HG03025 (cell line): ENCODE results near the gene HTR3B.
"Not testable (repeated sequence)": the region's sequence is repeated elsewhere in the genome, so short reads cannot be mapped to it uniquely, and the experiment has no call there.

Experiments
- ATAC-seq: cut with Tn5 transposase; IDR thresholded peaks from one replicate; pipeline ENCODE4 v1.9.1; 2021; ENCODE audit warnings: mild to moderate bottlenecking, moderate library complexity; ENCODE audit not compliant: unreplicated experiment, low FRiP score

HTR3B gene

DNA sequence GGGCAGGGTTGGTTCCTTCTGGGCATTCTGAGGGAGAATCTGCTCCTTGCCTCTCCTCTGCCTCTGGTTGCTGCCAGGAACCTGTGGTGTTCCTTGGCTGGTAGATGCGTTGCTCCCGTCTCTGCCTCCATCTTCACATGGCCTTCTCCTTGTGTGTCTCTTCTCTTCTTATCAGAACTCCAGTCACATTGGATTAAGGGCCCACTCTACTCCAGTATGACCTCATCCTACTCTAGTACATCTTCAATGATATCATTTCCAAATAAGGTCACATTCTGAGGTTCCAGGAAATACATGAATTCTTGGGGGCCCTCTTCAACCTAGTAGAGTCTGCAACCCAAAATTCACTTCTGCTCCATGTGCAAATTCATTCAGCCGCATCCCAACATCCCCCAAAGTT, 33.3 kb downstream of the HTR3B start:
- ATAC-seq, result no peak

DNA sequence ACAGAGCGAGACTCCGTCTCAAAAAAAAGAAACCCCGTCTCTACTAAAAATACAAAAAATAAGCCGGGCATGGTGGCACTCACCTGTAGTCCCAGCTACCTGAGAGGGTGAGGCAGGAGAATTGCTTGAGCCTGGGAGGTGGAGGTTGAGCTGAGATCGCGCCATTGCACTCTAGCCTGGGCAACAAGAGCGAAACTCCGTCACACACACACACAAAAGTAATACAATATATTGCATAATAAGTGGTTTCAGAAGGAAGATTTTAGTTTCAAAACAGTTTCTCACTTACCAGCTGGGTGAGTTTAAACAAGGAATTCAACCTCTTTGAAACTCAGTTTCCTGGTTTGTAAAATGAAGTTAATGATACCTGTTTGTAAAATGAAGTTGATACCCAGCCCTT, 37.7 kb downstream of the HTR3B start:
- no peak for ATAC-seq

DNA sequence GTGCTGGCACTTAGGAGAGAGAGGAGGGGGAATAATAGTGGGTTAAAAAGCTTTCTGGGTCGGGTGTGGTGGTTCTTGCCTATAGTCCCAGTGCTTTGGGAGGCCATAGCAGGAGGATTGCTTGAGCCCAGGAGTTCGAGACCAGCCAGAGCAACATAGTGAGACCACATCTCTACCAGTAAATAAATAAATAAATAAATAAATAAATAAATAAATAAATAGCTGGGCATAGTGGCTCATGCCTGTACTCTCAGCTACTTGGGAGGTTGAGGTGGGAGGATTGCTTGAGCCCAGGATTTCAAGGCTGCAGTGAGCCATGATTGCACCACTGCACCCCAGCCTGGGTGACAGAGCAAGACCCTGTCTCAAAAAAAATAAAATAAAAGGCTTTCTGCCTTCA, 41.6 kb downstream of the HTR3B start:
- ATAC-seq, result not testable (repeated sequence)

DNA sequence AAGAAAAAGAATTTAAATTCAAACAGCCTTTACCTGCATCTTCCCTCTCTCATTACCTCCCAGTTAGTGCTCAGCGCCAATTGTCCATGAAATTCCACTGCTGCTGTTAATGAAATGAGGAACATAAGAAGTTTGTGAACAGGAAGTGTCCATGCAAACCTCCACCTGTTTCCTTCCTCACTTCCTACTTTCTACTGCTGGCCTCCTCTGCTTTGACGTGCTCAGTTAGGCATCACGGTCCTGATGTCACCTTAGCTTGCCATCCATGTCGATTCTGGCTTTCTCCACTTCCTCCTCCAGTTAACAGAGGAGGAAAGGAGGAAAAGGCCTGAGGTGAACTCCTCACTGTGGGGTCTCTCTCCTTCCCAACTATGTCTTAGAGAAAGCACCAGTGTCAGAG, 43.4 kb downstream of the HTR3B start:
- ATAC-seq, result no peak

DNA sequence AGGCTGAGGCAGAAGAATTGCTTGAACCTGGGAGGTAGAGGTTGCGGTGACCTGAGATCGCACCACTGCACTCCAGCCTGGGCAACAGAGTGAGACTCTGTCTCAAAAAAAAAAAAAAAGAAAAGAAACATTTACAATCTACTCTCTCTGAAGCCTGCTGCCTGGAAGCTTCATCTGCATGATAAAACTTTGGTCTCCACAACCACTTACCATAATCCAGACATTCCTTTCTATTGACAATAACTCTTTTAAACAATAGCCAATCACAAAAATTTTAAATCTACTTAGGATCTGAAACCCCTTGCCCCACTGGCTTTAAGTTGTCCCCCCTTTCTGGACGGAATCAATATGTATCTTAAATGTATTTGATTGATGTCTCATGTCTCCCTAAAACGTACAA, 45.3 kb downstream of the HTR3B start:
- no peak for ATAC-seq

DNA sequence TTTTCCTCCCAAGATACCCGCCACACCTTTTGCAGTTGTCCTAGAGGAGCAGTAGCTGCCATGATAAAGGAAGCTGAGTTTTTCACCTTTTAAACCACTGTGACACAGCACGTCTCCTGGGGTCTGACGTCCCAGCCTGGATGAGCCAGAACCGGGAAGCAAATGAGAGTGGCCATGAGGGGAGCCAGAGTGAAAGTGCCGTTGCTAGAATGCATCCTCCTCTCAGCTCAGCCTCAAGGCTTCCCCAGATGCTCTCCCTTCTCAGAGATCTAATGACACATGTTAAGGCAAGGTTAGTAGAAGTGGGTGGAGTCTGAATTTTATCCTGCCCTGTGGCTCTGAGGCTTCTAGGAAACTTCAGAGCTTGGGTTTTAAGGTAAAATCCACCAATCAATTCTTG, 46.9 kb downstream of the HTR3B start:
- no peak for ATAC-seq

DNA sequence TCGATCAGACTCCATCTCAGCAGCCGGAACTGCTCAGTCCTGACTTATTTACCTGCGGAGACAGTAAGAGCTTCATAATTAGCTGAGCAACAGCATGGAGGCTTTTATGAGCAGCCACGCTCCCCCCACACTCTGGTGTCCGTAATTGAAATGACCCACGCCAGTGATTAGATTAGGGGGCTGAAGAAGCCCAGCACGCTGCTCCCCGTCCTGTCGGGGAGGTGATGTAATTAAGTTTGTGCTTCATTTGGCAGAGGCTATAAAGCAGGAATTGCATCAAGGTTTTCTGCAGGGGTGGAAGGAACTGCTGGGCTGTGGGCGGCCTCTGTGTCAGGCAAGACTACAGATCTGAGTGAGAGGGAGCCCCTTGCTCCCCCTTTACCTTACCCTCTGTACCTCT, 47.5 kb downstream of the HTR3B start:
- no peak for ATAC-seq

DNA sequence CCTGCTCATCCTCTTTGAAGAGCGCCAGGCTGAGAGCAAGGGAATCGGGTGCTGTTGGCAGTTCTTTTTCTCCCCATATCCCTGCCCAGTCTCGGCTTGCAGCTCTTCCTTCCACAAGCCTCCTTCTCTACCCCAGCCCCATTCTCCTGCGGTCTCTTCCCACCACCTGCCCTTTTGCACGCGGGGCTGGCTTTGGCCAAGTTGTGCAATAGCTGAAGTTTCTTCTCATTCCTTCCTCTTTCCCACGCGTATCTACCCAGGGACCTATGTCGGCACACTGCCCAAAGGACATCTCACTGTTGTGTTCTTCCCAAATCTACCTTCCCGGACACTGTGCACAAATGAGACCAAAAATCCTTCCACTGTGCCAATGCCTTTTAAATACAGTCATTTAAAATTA, 48.0 kb downstream of the HTR3B start:
- no peak for ATAC-seq

DNA sequence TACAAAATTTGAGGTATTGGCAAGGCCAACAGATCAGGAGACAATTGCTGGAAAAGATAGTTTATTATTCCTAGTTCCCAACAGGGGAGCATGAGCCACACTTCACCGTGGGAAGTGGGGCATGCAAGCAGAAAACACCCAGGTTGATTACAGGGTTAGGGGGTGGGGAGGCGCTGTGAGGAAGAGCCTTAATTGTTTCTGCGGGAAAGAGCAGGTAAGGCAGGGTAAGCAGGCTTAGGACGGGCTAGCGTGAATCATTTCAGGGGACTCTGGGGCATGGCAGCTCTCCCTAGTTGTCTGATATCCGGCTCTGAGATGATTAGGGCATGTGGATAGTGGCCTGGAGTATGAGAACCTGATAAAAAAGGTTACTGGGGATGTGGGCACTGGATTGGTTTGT, 49.6 kb downstream of the HTR3B start:
- ATAC-seq, result no peak

DNA sequence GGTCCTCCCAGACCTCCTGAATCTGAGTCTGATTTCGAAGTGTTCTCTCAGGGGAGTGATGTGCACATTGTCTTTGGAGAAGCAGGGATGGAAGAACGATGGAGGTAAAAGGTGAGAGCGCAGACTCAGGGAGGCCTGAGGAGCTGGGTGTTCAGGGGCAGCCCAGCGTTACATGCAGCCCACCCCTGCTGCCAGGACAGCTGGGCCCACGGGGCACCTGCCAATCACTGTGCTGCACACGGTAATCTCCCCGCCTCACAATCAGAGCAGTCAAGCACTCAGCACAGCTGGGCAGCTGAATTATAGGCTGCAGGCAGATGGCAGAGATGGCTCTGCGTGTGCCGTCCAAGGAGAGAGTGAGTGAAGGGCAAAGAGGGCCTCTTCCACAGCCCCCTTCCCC, 52.4 kb downstream of the HTR3B start:
- ATAC-seq, result no peak

DNA sequence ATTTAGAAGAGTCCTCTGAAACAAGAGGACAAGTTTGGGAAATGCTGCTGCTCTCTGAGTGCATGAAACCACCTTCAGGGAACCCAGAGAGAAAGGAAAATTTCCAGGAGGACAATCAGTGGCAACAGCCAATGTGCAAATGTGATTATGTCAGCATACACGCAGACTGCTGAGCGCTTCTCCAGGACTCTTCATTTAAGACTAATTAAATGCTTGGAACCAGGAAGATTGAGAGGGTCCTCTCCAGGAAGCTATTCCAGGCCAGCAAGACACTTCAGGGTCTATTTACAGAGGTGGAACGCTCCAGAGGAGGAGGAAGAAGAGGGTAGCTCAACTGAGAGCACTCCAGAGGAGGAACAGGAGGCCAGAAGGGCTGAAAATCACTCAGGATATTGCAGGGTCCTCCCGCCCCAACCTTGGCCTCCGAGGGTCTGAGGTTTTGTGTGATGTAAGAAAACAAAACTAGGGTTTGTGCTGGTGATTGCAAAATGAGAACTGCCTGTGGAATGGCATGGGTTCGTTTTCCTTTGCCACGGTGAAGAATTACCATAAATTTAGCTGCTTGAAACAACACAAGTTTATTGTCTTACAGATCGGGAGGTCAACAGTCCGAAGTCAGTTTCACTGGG, 56.2 kb downstream of the HTR3B start:
- no peak for ATAC-seq

DNA sequence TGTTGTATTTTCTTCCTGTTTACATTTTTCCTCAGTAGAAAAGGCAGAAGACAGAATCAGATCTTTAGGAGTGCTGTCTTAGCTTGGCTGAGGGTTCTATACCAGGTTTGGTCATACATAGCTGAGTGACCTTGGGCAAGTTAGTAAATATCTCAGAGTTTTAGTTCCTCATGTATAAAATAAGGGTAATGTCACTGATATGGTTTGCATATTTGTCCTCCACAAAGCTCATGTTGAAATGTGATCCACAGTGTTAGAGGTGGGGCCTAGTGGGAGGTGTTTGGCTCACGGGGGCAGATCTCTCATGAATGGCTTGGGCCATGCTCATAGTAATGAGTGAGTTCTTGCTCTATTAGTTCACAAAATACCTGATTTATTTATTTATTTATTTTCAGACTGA, 62.8 kb downstream of the HTR3B start:
- ATAC-seq, result no peak

DNA sequence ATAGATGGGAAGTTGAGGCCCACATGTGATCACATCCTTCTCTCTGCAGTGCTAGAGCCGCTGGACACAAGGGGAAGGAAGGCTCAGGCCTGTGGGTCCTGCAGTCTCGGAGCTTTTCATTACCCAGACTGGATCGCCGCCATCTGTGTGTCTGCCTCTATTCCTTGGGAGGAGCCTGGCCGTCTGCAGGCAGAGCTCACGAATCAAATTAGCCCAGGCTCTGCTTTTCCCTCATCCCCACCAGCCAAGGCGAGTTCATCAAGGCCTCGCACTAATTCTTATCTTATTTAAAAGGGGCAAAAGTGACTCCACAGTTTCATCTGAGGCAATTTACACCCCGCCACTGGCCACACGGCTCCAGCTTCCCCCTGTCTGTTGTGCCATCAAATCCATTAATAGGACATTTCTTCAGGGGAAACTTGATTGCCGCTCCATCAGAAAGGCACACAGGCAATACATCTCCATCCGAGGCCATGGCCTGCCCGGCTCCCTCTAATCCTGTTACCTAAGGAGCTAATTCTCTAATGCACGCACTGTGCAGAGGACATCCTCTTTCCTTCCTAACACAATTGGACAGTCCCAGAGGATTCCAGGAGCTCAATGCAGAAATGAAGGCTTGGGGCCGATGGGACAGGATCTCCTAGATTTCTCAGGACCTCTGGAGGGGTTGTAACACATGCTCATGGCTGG, 67.1 kb downstream of the HTR3B start:
- no peak for ATAC-seq

DNA sequence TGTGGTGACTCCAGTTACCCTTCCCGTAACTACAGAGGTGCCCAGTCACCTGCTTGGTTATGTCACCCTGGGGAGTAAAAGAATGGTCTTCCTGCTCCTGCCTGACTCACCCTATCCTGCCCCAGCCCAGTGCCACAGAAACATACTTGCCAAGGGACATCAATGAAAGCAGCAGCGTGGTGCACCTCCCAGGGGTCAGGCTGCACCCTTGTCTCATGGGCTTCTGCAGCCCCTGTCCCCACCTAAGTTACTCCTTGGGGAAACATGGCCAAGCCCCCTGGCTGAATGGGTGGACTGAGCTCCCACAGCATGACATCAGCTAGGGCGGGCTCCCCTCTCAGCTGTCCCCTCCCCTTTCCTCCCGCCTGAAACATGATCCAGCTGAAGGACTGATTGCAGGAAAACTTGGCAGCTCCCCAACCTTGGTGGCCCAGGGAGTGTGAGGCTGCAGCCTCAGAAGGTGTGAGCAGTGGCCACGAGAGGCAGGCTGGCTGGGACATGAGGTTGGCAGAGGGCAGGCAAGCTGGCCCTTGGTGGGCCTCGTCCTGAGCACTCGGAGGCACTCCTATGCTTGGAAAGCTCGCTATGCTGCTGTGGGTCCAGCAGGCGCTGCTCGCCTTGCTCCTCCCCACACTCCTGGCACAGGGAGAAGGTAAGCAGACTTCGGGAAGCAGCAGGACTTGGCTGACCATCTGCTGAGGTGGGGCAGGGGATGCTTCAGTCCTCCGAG, 70.3 kb downstream of the HTR3B start, which contains the start of gene HTR3A:
Gene HTR3A, plus strand, starts transcription at position 368 of the 730 bp plus-strand sequence. Its CDS starts 218 bp downstream, at position 586.
- ATAC-seq, result no peak

DNA sequence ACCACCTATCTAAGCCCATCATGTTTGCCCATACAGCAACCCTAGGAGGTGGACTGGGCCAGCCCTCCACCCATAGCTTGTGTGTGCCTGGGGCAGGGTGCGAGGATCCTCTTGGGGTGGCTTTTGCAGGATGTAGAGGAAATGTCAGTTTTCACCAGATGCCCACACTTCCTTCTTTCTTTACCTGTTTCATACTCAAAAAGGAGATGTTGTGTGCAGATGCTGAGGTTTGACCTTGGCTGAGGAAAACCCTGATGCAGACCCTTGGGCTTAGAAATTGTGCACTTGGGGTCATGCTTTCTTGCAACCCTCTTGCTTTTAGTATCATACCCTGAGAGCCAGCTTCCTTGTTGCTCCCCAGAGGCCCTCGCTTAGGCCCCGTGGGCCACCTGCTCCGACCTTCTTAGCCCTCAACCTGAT, 72.5 kb downstream of the HTR3B start:
- ATAC-seq, result no peak

DNA sequence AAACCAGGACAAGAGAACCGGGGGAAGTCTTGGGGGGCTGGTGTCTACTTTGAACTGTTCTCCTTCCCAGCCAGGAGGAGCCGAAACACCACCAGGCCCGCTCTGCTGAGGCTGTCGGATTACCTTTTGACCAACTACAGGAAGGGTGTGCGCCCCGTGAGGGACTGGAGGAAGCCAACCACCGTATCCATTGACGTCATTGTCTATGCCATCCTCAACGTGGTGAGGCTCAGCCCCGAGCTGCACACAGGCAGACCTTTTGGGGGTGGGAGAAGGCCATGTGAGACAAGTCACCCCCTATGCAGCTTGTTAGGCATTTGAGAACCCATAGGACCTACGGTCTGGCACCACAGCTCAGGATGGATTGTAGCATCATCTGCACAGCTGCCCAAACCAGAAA, 73.1 kb downstream of the HTR3B start:
- no peak for ATAC-seq

DNA sequence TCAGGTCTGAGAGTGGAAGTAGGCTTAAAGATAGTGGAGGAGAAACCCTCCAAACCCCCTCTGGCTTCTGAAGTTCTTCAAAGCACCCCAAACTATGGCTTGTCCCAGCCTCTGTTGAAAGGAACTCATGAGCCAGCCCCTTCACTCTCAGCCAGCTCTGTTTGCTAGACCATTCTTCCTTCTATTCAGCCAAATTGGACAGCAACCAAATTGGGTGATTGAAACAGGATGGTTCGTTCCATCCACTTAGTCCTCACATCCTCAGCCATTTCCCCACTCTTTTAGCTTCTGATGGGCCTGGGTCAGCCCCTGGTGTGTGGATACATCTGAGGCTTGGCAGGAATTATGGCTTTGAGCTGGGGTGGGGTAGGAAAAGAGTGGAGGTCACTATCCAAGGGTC, 74.8 kb downstream of the HTR3B start:
- ATAC-seq, result no peak

DNA sequence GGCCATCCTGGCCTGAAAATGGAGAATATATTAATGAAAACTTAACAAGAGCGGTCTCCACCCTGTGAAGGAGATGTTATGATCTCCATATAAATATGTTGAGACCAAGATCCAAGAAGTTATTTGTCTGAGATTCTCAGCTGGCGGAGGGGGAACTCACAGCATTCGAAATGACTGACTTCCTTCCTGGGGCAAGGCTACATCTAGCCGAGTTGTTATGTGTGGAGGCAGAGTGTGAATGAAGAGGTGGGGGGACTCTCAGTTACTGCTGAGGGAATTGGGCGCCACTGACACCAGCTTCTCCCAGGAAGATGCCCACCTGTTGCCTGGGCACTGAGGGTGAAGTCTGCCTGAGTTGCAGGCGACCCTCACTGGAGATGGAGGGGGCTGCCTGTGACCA, 76.2 kb downstream of the HTR3B start:
- ATAC-seq, result no peak

DNA sequence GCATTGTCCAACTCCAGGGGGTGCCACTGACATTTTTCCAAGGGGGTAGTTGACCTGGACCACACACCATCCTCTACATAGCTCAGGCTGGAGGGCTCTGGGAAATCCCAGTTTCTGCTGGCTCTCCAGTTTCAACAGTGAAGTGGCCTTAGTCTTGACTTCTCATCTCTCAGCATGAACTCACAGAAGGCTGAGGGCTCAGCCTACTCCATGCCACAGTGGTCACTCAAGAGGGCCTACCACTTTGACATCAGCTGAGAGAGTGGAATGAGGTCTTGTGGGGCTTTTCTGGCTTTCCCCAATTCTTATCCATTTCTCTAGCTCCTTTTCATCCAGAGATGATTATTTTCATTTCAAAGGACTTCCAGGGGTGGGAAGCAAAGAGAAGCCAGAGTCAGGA, 77.7 kb downstream of the HTR3B start:
- no peak for ATAC-seq

DNA sequence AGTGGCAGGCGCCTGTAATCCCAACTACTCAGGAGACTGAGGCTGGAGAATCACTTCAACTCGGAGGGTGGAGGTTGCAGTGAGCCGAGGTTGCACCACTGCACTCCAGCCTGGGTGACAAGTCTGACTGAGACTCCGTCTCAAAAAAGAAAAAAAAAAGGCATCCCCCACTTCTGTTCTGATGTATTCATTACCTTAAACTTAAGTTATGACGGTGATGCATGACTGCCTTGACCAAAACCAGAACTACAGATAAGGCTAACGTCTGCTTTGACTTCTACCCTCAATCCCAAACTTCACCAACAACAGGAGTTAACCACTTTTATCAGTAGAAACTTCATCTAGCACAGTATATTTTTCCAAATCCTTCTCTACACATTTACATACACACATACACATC, 80.2 kb downstream of the HTR3B start:
- ATAC-seq, result no peak

DNA sequence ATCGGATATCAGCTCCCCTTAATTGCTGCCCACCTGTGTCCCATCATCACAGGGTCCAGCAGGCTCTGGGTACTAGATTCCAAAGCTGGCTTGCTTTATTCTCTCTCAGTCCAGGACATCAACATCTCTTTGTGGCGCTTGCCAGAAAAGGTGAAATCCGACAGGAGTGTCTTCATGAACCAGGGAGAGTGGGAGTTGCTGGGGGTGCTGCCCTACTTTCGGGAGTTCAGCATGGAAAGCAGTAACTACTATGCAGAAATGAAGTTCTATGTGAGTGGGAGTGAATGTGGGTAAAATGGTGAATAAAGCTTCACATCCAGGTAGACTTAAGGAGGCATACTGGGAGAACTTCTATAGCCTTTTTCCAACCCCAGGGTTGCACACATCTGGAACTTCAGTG, 81.3 kb downstream of the HTR3B start:
- ATAC-seq, result no peak
